Endothelial cell (in vitro differentiated cells): ENCODE results near the gene APOD. TPM values are rescaled to one million over a fixed set of nuclear protein-coding genes. Genes with fewer than 3 reads are reported as not detected.

ENCODE experiments used
- DNase-seq: peaks from one replicate; pipeline ENCODE4 v3.0.0; 2021; ENCODE audit warnings: low spot score
- H3K27ac Mint-ChIP-seq: one replicate; pipeline ENCODE4 v1.8.0; 2021; ENCODE audit warnings: mixed read lengths, inconsistent platforms; ENCODE audit not compliant: unreplicated experiment
- H3K27me3 Mint-ChIP-seq: one replicate; pipeline ENCODE4 v1.8.0; 2021; ENCODE audit warnings: mild to moderate bottlenecking, moderate library complexity, mixed read lengths, inconsistent platforms; ENCODE audit not compliant: unreplicated experiment
- H3K36me3 Mint-ChIP-seq: one replicate; pipeline ENCODE4 v1.8.0; 2021; ENCODE audit warnings: mild to moderate bottlenecking, low read depth, mixed read lengths, inconsistent platforms; ENCODE audit not compliant: unreplicated experiment
- H3K4me1 Mint-ChIP-seq: one replicate; pipeline ENCODE4 v1.8.0; 2021; ENCODE audit warnings: mild to moderate bottlenecking, mixed read lengths, inconsistent platforms; ENCODE audit not compliant: unreplicated experiment
- H3K4me3 Mint-ChIP-seq: one replicate; pipeline ENCODE4 v1.8.0; 2021; ENCODE audit warnings: mild to moderate bottlenecking, mixed read lengths, inconsistent platforms; ENCODE audit not compliant: unreplicated experiment
- H3K9me3 Mint-ChIP-seq: one replicate; pipeline ENCODE4 v1.8.0; 2021; ENCODE audit warnings: mixed read lengths, inconsistent platforms; ENCODE audit not compliant: unreplicated experiment
- CTCF ChIP-seq: fragments of 200-600 bp; sonication (generic); IDR thresholded peaks from one replicate; pipeline ENCODE4 v1.5.0; 2021; ENCODE audit warnings: antibody characterized with exemption; ENCODE audit not compliant: unreplicated experiment
- total RNA-seq: library from RNA; stranded (reverse); fragmentation: NEBNext Ultra II Directional; extraction: Animal tissue kit (Norgen Biotek cat#: 25700); gene quantifications from one replicate; pipeline ENCODE4 v1.2.1, GENCODE V29; 2021; ENCODE audit not compliant: unreplicated experiment

APOD gene
- total RNA-seq, 1 donor from 2014 or later, result 5.0 TPM

GRCh38 chr3:195526492-195526891 lies 57.2 kb downstream of the APOD start:
- no peaks in the 10 kb centered on the region for H3K9me3 Mint-ChIP-seq
- H3K36me3 Mint-ChIP-seq, result no peaks in the 10 kb centered on the region
- H3K4me3 Mint-ChIP-seq, result no peak overlapping the region
- H3K4me1 Mint-ChIP-seq, result no peaks in the 10 kb centered on the region
- no peaks in the 10 kb centered on the region for H3K27me3 Mint-ChIP-seq
- H3K27ac Mint-ChIP-seq, result no peak overlapping the region
- no peak for TF ChIP-seq CTCF
- no peak for DNase-seq

- no peaks in the 10 kb centered on the region for H3K9me3 Mint-ChIP-seq
- TF ChIP-seq CTCF, result no peak
- no peak overlapping the region for H3K4me3 Mint-ChIP-seq
- H3K27ac Mint-ChIP-seq, result no peak overlapping the region
- H3K27me3 Mint-ChIP-seq, result no peaks in the 10 kb centered on the region
- DNase-seq, result no peak
- H3K36me3 Mint-ChIP-seq, result no peaks in the 10 kb centered on the region
- H3K4me1 Mint-ChIP-seq, result no peaks in the 10 kb centered on the region
Measured at GRCh38 chr3:195524171-195524896, 59.4 kb downstream of the APOD start.

GRCh38 chr3:195522254-195523023 lies 61.3 kb downstream of the APOD start:
- H3K4me3 Mint-ChIP-seq, result no peak overlapping the region
- no peaks in the 10 kb centered on the region for H3K9me3 Mint-ChIP-seq
- H3K27ac Mint-ChIP-seq, result no peak overlapping the region
- H3K36me3 Mint-ChIP-seq, result no peaks in the 10 kb centered on the region
- H3K4me1 Mint-ChIP-seq, result no peaks in the 10 kb centered on the region
- TF ChIP-seq CTCF, result peak; percentile 99
- peak; percentile 13 for DNase-seq
- H3K27me3 Mint-ChIP-seq, result no peaks in the 10 kb centered on the region

Other genes starting within 250 kb of the APOD start
- 61.2 TPM for gene ACAP2, start 140.9 kb downstream of the APOD start, total RNA-seq
- gene PPP1R2, start 40.6 kb downstream of the APOD start, total RNA-seq, result 29.7 TPM
- 0.21 TPM for gene MUC20, start 137.0 kb upstream of the APOD start, total RNA-seq
- 0.05 TPM for gene MUC4, start 228.0 kb upstream of the APOD start, total RNA-seq